Measurements from ENCODE around the gene CHST11.

Gene CHST11

DNA sequence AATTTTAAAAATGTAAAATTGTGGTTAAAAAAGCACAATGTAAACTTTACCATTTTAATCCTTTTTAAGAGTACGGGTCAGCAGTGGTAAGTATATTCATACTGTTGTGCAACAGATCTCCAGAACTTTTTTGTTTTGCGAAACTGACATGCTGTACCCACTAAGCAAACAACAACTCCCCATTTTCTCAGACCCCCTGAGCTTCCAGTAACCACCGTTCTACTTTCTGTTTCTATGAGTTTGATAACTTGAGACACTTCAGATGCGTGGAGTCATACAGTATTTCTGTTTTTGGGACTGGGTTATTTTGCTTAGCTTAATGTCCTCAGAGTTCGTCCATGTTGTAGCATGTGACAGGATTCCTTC, 38.0 kb downstream of the CHST11 start:
- H3K4me3 ChIP-seq (ENCODE audit: control insufficient read depth, low read depth, low read length): peak overlapping the region; percentile 15

DNA sequence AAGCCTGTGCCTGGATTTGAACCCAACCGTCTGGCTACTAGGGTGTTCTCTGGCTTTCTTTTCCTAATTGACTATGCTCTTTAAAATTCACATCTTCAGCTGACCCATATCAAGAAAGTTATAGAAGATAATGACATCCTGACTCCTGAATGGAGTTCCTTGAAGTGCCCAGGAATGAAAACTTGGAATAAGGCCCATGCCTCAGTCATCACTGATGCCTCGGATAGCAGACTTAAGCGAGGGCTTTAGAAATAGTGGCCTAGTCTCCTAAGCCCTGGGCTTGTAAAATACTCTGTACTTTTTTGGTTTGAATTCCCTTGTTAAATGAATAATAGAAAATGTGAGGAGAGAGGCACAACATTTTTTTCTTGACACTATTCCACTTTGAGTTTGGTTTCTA, 39.0 kb downstream of the CHST11 start:
- TF ChIP-seq, protein P1, sequence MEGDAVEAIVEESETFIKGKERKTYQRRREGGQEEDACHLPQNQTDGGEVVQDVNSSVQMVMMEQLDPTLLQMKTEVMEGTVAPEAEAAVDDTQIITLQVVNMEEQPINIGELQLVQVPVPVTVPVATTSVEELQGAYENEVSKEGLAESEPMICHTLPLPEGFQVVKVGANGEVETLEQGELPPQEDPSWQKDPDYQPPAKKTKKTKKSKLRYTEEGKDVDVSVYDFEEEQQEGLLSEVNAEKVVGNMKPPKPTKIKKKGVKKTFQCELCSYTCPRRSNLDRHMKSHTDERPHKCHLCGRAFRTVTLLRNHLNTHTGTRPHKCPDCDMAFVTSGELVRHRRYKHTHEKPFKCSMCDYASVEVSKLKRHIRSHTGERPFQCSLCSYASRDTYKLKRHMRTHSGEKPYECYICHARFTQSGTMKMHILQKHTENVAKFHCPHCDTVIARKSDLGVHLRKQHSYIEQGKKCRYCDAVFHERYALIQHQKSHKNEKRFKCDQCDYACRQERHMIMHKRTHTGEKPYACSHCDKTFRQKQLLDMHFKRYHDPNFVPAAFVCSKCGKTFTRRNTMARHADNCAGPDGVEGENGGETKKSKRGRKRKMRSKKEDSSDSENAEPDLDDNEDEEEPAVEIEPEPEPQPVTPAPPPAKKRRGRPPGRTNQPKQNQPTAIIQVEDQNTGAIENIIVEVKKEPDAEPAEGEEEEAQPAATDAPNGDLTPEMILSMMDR (IDR thresholded peaks at IDR 0.05; ENCODE audit: control insufficient read depth, insufficient read depth, low read depth, low read length, missing control alignments): no peak
- H3K4me3 ChIP-seq (ENCODE audit: control insufficient read depth, low read depth, low read length): no peak overlapping the region
- DNase-seq (ENCODE audit: low read depth): no peak

More for the DNA sequence above, 38.0 kb downstream of the CHST11 start:
- TF ChIP-seq, protein P1 (IDR thresholded peaks at IDR 0.05; ENCODE audit: control insufficient read depth, insufficient read depth, low read depth, low read length, missing control alignments): no peak
- DNase-seq (ENCODE audit: low read depth): no peak

DNA sequence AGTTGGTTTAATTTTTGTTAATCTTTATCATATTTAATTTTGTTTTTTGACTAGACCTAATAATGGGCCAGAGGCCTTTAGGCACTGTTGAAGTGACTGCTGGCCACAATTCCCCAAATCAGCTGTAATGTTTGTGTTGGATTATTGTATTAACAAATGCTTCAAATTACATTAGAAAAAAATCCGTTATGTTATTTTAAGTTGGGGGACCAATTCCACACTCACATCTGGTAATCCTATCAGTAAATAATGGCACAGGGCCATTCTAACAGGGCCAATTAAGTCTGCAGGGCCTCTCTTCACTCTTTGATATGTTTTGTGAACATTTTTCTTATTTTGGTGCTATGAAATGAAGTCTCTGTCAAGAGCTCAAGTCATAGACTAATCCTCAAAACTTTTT, 39.6 kb downstream of the CHST11 start:
- DNase-seq (ENCODE audit: low read depth): no peak
- TF ChIP-seq, protein P1 (IDR thresholded peaks at IDR 0.05; ENCODE audit: control insufficient read depth, insufficient read depth, low read depth, low read length, missing control alignments): no peak

DNA sequence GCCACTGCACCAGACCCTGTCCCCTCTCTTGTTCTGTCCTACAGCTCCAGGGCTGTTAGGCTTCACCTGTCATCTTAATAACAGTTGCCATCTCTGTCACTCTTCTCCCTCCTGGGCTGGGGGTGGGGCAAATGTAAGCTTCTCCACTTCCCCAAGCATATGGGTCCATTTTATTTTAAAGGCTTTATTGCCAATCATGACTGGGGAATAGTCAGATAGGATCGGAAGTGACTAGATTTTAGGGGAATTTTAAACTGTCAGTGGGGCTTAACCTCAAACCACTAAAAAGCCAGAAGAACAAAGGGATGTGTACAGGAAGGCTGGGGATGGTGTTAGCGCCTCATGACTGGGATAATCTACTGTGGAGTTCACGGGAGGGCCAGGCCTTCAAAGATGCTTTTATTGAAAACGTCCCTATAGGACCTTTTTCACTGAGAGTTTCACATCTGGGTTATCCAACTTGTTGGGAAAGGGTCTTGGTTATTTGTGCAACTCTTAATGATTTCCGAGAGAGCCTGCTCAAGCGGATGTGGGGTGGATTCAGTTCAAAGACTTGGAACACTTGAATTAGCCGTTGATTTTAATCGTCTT, 41.6 kb downstream of the CHST11 start:
- DNase-seq (ENCODE audit: low read depth): peak; percentile 40
- TF ChIP-seq, protein P1 (IDR thresholded peaks at IDR 0.05; ENCODE audit: control insufficient read depth, insufficient read depth, low read depth, low read length, missing control alignments): no peak
- no peak overlapping the region for H3K4me3 ChIP-seq (ENCODE audit: control insufficient read depth, low read depth, low read length)

More for the DNA sequence above, 39.6 kb downstream of the CHST11 start:
- H3K4me3 ChIP-seq (ENCODE audit: control insufficient read depth, low read depth, low read length): no peak overlapping the region

DNA sequence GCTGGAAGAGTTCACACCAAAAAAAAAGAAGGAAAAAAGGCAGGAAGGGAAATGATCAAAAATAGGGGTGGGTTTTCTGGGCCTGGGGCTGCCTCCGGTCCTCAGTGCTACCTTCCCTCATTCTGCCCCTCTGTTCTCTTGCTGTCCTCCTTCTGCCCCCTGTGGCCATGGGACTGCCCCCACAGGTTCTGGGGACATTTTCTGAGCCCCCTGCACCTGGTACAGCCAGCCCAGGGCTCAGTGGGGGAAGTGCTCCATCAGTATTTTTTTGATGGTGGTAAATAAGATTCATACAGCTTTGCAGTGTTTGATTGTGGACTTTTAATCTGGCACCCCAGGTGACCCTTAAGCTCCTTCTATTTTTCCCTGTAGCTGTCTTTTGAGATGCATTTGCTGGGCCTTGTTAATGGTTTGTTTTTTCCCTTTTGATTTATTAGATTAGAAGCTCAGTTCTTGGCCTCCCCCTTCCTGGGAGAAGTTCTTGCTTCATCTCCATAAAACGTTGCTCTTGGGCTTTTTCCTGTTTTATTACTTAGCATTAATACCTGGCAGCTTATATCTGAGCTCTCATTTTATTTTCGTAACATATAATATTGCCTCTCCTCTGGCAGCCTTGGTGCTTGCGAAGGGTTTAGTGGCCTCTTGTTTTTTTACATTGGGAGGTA, 43.1 kb downstream of the CHST11 start:
- TF ChIP-seq, protein P1 (IDR thresholded peaks at IDR 0.05; ENCODE audit: control insufficient read depth, insufficient read depth, low read depth, low read length, missing control alignments): no peak
- DNase-seq (ENCODE audit: low read depth): no peak
- H3K4me3 ChIP-seq (ENCODE audit: control insufficient read depth, low read depth, low read length): no peak overlapping the region

DNA sequence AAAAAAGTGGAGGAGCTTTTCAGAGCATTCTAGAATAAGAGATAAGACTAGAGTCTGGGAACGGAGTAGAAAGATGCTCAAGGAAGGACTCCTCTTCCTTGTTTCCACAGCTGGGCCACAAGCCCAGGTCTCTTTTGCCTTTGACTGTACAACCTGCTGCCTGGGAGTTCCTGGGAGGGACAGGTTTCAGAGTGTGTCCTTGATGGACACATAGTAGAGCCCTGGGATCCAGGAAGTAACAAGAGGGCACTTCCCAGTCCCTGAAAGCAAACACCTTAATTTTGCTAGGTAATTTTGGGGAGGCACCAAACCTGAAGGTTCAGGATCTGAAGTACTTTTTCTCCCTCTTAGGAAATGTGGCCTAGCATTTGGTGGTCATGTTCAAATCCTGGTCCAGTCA, 44.4 kb downstream of the CHST11 start:
- TF ChIP-seq, protein P1 (IDR thresholded peaks at IDR 0.05; ENCODE audit: control insufficient read depth, insufficient read depth, low read depth, low read length, missing control alignments): no peak
- H3K4me3 ChIP-seq (ENCODE audit: control insufficient read depth, low read depth, low read length): no peak overlapping the region
- DNase-seq (ENCODE audit: low read depth): no peak
